Dendritic cell treated with granulocyte-macrophage colony-stimulating factor and Interleukin-4, amounts not matched to agents 40 ng/mL and 50 ng/mL, for 4 days (primary cell): Measurements from ENCODE around the gene RALGPS2.

Experiments used
- H3K27ac Mint-ChIP-seq: one replicate; pipeline ENCODE4 v1.8.0; 2022; ENCODE audit warnings: mild to moderate bottlenecking, mixed read lengths
- H3K27me3 Mint-ChIP-seq: one replicate; pipeline ENCODE4 v1.8.0; 2022; ENCODE audit warnings: mild to moderate bottlenecking, mixed read lengths
- H3K36me3 Mint-ChIP-seq: one replicate; pipeline ENCODE4 v1.8.0; 2022; ENCODE audit warnings: low read depth, mixed read lengths
- H3K4me1 Mint-ChIP-seq: one replicate; pipeline ENCODE4 v1.8.0; 2022; ENCODE audit warnings: low read depth, mixed read lengths
- H3K4me3 Mint-ChIP-seq: one replicate; pipeline ENCODE4 v1.8.0; 2022; ENCODE audit warnings: mild to moderate bottlenecking, moderate library complexity, mixed read lengths
- H3K9me3 Mint-ChIP-seq: one replicate; pipeline ENCODE4 v1.8.0; 2022; ENCODE audit warnings: mixed read lengths
- intact Hi-C: fragments of 100-400 bp; cut with micrococcal nuclease; formaldehyde crosslinking; loops from one replicate; pipeline ENCODE4 v1.15.0; 2022

RALGPS2 gene, protein sequence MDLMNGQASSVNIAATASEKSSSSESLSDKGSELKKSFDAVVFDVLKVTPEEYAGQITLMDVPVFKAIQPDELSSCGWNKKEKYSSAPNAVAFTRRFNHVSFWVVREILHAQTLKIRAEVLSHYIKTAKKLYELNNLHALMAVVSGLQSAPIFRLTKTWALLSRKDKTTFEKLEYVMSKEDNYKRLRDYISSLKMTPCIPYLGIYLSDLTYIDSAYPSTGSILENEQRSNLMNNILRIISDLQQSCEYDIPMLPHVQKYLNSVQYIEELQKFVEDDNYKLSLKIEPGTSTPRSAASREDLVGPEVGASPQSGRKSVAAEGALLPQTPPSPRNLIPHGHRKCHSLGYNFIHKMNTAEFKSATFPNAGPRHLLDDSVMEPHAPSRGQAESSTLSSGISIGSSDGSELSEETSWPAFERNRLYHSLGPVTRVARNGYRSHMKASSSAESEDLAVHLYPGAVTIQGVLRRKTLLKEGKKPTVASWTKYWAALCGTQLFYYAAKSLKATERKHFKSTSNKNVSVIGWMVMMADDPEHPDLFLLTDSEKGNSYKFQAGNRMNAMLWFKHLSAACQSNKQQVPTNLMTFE

DNA sequence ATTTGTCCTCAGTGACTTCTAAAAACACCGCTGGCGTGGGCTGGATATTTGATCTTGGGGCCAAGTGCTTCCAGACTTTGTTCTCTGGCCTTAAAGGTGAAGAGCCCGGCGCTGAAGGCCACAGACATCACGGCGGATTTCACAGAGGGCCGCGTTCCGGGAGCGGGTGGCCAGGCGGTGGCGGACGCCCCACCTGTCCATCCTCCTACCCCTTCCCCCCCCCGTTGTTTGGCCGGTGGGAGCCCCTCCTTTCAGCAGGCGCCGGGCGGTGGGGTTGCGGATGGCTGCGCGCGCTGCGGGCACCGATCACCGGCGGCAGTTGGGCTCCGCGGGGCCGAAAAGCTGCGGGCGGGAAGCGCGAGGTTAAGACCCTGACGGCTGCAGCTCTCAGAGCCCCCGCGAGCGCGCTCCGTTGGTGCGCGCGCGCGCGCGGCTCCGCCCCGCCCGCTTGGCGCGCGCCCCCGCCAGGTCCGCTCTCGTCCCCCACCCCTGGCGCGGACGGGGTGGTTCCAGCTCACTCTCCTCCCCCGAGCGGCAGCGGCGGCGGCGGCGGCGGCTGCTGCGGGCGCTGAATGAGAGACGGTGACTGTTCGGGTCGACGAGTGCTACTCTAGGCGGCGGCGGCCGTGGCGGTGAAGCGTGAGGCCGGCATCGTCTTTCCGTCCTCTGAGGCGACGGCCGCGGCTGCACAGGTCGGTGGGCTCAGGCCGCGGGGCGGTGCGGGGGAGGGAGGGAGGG, at the start of gene RALGPS2:
Gene RALGPS2, plus strand, starts transcription at position 517 of the 738 bp plus-strand sequence. CDS start 51,521 bp downstream, outside the sequence.
- no peaks in the 10 kb centered on the region for H3K36me3 Mint-ChIP-seq
- peak within 1 kb of the TSS; percentile 87 for H3K4me3 Mint-ChIP-seq
- H3K27me3 Mint-ChIP-seq, result no peaks in the 10 kb centered on the region
- peak within 1 kb of the TSS; percentile 77 for H3K27ac Mint-ChIP-seq
- H3K4me1 Mint-ChIP-seq, result peaks cover 11% of the 10 kb centered on the region
- H3K9me3 Mint-ChIP-seq, result no peaks in the 10 kb centered on the region
- intact Hi-C loops, result loop anchor here (10.0 kb wide), 1 partner anchor 180 kb away; no protein-coding TSS in a partner anchor

DNA sequence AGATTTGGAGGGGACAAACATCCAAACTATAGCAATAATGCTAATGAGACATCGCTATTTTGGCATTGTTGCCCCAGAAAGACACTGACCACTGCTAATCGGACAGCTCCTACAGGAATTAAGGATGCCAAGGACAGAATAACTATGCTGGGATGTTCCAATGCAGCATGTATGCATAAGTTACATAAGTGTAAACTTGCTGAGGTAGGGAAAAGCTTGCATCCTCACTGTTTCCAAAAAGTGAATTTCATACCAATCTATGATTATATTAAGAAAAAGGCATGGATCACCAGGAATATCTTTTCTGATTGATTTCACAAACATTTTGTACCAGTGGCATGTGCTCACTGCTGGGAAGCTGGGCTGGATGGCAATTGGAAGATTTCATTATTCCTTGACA, 45.8 kb upstream of the RALGPS2 start:
- Mint-ChIP-seq H3K27ac (no peak overlapping the region), H3K4me3 (no peak overlapping the region), H3K9me3 (no peaks in the 10 kb centered on the region), H3K36me3 (no peaks in the 10 kb centered on the region), H3K27me3 (no peaks in the 10 kb centered on the region), H3K4me1 (no peaks in the 10 kb centered on the region)
- intact Hi-C loops, result no loop called here

DNA sequence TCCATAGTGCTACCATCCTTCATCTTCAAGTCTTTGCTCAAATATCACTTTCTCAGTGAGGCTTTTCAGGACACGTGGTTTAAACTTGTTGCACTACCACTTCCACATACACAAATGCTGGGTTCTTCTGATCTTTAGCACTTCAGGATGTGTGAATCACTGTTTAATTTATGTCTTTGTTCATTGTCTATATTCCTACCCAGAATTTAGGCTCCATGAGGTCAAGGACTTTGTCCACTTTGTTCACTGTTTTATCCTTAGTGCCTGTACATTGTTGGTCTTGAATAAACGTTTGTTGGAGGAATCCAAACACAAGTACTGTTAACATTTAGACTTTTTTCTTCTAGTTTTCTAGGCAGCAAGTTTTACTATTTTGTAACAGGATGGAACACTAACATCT, 42.6 kb upstream of the RALGPS2 start:
- Mint-ChIP-seq H3K27me3 (no peaks in the 10 kb centered on the region), H3K36me3 (no peaks in the 10 kb centered on the region), H3K4me1 (no peaks in the 10 kb centered on the region), H3K27ac (no peak overlapping the region), H3K4me3 (no peak overlapping the region), H3K9me3 (no peaks in the 10 kb centered on the region)
- intact Hi-C loops, result no loop called here

DNA sequence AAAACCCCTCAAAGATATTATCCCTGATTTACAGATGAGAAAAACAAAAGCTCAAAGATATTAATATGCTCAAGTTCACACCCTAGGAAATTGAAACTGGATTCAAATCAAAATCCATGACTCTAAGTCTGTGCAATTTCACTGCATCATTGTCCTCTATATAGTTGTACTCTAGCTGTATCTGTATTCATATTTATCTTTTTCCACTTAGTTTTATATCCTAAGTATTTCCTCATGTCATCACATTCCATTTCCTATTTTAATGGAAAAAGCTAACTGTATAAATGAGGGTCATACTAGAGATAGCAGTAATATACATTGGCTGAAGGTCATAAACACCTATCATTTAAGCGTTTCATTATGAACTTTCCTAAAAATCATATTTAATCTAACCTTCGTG, 42.2 kb upstream of the RALGPS2 start:
- Mint-ChIP-seq H3K4me3 (no peak overlapping the region), H3K27me3 (no peaks in the 10 kb centered on the region), H3K27ac (no peak overlapping the region), H3K4me1 (no peaks in the 10 kb centered on the region), H3K9me3 (no peaks in the 10 kb centered on the region), H3K36me3 (no peaks in the 10 kb centered on the region)
- intact Hi-C loops, result no loop called here

DNA sequence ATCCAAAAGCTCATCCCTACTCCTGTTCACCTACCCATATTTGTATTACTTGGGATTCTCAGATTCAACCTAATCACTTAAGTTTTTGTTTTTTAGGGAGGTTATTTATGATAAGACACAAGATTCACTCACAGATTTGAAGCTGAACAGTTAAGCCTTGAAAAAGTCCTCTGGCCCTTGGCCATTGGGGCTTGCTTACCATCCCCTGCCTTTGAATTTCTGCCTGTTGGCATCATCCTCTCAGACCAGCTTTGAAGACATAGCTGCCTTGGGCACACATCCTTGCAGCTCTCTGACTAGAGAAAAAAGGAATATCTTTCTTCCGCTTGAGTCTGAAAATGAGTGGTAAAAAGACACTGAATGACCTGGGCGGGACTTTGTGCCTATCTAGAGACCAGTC, 41.8 kb upstream of the RALGPS2 start:
- H3K27ac Mint-ChIP-seq, result no peak overlapping the region
- no peaks in the 10 kb centered on the region for H3K9me3 Mint-ChIP-seq
- intact Hi-C loops, result no loop called here
- peaks cover under 1% of the 10 kb centered on the region for H3K4me1 Mint-ChIP-seq
- no peaks in the 10 kb centered on the region for H3K36me3 Mint-ChIP-seq
- no peak overlapping the region for H3K4me3 Mint-ChIP-seq
- H3K27me3 Mint-ChIP-seq, result no peaks in the 10 kb centered on the region

DNA sequence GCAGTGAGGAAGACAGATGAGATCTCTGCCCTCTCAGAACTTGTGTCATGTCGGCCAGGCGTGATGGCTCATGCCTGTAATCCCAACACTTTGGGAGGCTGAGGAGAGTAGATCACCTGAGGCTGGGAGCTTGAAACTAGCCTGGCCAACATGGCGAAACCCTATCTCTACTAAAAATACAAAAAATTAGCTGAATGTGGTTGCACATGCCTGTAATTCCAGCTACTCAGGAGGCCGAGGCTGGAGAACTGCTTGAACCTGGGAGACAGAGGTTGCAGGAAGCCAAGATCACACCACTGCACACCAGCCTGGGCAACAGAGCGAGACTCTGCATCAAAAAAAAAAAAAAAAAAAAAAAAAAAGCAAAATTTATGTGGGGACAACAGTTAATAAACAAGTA, 40.9 kb upstream of the RALGPS2 start:
- no peaks in the 10 kb centered on the region for H3K27me3 Mint-ChIP-seq
- H3K4me1 Mint-ChIP-seq, result peaks cover 5% of the 10 kb centered on the region
- no peak overlapping the region for H3K4me3 Mint-ChIP-seq
- H3K27ac Mint-ChIP-seq, result no peak overlapping the region
- intact Hi-C loops, result no loop called here
- H3K9me3 Mint-ChIP-seq, result no peaks in the 10 kb centered on the region
- H3K36me3 Mint-ChIP-seq, result no peaks in the 10 kb centered on the region

DNA sequence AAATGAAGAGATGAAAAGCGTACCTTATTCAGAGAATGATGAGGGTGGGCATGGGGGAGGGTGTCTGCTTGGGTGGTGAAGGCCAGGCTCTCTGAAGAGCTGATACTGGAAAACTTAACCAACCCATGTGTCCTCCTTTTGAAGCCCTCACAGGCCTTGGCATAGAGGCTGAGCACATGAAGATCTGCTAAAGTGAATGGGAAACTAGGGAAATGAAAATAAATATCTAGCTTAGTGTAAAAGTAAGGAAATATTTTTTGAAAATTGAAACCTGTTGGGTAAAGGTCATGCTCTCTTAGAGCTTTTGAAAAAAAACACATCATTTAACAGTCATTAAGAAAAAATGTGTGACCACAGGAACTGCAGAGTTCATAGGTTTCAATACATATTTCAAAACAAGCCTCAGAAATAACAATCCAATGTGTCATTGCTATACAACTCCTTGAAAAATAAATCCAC, 40.5 kb upstream of the RALGPS2 start:
- H3K9me3 Mint-ChIP-seq, result no peaks in the 10 kb centered on the region
- H3K36me3 Mint-ChIP-seq, result no peaks in the 10 kb centered on the region
- intact Hi-C loops, result no loop called here
- H3K4me1 Mint-ChIP-seq, result peaks cover 5% of the 10 kb centered on the region
- no peak overlapping the region for H3K4me3 Mint-ChIP-seq
- no peak overlapping the region for H3K27ac Mint-ChIP-seq
- no peaks in the 10 kb centered on the region for H3K27me3 Mint-ChIP-seq

DNA sequence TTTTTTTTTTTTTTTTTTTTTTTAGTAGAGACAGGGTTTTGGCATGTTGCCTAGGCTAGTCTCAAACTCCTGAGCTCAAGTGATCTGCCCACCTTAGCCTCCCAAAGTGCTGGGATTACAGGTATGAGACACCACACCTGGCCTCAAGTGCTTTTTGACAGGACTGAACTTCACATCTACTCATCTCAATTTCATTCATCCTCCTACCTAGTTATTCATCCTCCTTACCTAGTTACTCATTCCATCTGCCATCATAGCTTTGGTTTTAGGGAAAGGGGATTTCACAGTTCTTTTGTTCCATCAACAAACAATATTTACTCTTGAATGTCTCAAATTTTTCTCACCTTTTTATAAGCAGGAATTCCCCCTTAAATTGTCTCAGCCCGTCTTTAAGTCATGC, 38.6 kb upstream of the RALGPS2 start:
- Mint-ChIP-seq H3K4me1 (peaks cover 5% of the 10 kb centered on the region), H3K4me3 (no peak overlapping the region), H3K9me3 (no peaks in the 10 kb centered on the region), H3K27me3 (no peaks in the 10 kb centered on the region), H3K27ac (no peak overlapping the region), H3K36me3 (no peaks in the 10 kb centered on the region)
- intact Hi-C loops, result no loop called here

DNA sequence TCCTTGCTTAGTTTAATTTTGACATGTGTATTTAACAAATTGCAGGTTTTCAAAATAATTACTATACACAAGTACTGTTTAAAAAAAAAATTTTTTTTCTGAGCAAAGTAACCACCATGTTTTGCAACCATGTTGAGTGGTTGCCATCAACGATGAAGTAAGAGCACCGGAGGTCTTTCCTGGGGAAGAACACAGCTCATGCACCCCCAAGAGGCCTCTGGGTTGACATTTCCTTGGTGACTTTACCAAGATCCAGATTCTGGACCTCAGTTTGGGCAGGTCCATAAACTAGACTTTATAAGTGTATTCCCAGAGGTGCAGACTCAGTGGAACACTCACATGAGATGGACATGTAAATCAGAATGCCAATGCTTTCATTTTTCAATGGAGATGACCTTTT, 36.8 kb upstream of the RALGPS2 start:
- Mint-ChIP-seq H3K27me3 (no peaks in the 10 kb centered on the region), H3K36me3 (no peaks in the 10 kb centered on the region), H3K27ac (no peak overlapping the region), H3K9me3 (no peaks in the 10 kb centered on the region), H3K4me1 (peaks cover 10% of the 10 kb centered on the region), H3K4me3 (no peak overlapping the region)
- intact Hi-C loops, result no loop called here

DNA sequence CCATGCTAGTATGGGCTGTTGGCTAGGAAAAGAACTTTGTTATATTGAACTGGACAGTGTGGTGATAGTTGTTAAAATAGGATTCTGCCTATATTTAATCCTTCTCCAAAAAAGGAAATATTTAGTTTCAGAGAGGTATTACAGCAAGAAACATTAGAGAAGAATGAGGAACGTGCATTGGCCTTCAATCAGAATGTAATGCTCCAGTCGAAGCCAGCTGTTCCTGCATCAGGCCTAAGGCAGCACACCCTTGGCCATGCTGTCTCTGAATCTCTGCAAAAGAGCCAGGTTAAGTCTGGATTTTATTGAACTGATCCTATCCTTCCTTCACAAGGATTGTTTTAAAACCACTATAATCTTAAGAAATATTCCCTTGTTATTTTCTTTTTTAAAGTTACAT, 35.3 kb upstream of the RALGPS2 start:
- intact Hi-C loops, result no loop called here
- Mint-ChIP-seq H3K27me3 (no peaks in the 10 kb centered on the region), H3K9me3 (no peaks in the 10 kb centered on the region), H3K36me3 (no peaks in the 10 kb centered on the region), H3K4me3 (no peak overlapping the region), H3K27ac (no peak overlapping the region), H3K4me1 (peaks cover 10% of the 10 kb centered on the region)

DNA sequence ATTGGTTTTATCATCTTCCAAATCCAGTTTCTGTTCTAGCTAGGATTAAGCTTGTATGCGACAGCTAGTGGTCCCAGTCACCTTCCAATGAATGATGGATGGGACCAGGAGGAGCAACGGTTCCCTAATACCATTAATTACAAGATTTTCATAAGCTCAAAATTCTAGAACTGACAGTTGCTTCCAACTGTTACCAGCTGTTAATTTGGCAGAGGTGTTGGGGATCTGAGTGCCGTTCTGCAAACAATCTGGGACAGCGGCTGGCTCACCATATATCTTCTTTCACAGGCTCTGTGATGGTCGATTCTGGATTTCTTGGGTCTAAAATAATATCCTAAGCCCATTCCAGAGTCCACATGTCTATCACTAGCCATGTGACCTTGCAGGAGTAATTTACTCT, 34.5 kb upstream of the RALGPS2 start:
- H3K36me3 Mint-ChIP-seq, result no peaks in the 10 kb centered on the region
- intact Hi-C loops, result no loop called here
- no peak overlapping the region for H3K4me3 Mint-ChIP-seq
- H3K9me3 Mint-ChIP-seq, result no peaks in the 10 kb centered on the region
- H3K4me1 Mint-ChIP-seq, result peaks cover 10% of the 10 kb centered on the region
- no peaks in the 10 kb centered on the region for H3K27me3 Mint-ChIP-seq
- H3K27ac Mint-ChIP-seq, result no peak overlapping the region

DNA sequence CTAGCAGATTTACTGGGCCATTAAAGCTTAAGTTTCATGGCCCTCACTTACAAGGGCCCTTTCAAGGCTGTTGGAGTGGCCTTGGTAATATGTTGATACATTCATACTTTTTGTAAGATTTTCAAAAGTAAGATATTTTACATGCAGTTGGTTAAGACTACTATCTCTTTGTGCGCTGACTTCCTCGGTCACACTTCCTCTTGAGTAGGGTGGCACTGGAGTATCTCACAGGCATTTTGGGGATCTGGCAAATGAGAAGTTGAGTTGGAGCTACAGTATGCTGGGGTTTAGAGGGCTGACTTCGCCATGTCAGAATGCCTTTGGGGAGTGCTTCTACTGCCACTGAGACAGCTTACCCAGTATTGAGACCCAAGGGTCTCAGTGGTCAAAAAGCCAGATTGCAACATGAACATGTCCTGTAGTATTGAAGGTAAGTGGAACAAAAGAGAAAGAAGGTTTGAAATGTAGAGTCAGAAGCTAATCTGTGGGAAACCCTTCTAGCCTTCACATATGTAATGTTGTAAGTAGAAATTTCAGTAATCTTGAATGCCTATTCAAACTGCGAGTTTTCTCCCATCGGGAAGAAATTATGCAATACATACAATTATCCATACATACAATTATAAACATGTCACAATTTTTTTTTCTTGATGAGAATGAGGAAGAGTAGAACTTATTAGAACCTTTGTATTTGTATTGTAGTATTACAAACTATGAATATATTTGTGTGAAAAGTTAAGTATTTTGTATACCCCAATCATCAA, 32.3 kb upstream of the RALGPS2 start:
- Mint-ChIP-seq H3K27ac (peak overlapping the region; percentile 44), H3K36me3 (no peaks in the 10 kb centered on the region), H3K27me3 (no peaks in the 10 kb centered on the region), H3K9me3 (no peaks in the 10 kb centered on the region), H3K4me3 (no peak overlapping the region), H3K4me1 (peaks cover 10% of the 10 kb centered on the region)
- intact Hi-C loops, result no loop called here

DNA sequence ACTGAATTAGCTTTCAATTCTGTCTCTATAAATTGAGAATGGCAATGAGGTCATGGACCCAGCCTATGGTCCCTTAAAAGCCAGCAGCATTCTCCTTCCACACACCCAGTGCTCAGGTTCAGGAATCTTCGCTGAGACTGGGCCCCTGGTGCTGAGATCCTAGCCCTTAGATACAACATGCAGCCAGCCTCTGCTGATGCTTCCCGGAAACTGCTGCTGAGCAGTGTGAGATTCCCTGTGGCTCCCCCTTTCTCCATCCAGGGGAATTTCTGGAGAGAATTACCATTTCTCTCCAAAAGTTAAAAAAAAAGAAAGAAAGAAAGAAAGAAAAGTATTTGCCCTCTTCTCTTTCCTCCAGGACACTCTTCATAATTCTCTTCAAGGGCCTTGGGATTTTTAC, 31.7 kb upstream of the RALGPS2 start:
- no peak overlapping the region for H3K4me3 Mint-ChIP-seq
- H3K27ac Mint-ChIP-seq, result no peak overlapping the region
- H3K36me3 Mint-ChIP-seq, result no peaks in the 10 kb centered on the region
- intact Hi-C loops, result no loop called here
- no peaks in the 10 kb centered on the region for H3K9me3 Mint-ChIP-seq
- peaks cover 9% of the 10 kb centered on the region for H3K4me1 Mint-ChIP-seq
- no peaks in the 10 kb centered on the region for H3K27me3 Mint-ChIP-seq
